A172 (cell line): ENCODE measurements around the gene SIK2. TPM values are rescaled to one million over a fixed set of nuclear protein-coding genes. Genes with fewer than 3 reads are reported as not detected.

Experiments
- total RNA-seq: library from RNA; depleted of rRNA; stranded (reverse); fragments of >200 nt; shearing (Covaris generic); gene quantifications from 2 replicates; pipeline ENCODE4 v1.2.3, GENCODE V29; 2014; rRNA removed

Gene SIK2
- total RNA-seq, 1 experiment from 2014 or later = 7.2 TPM

Other genes with a start within 250 kb of the SIK2 start
- not detected in 2 replicates for gene POU2AF1, start 223.2 kb upstream of the SIK2 start, total RNA-seq
- 0.12 and 0.50 TPM in 2 replicates for gene BTG4, start 90.1 kb upstream of the SIK2 start, total RNA-seq
- not detected in 2 replicates for gene HOATZ, start 87.7 kb upstream of the SIK2 start, total RNA-seq
- gene LAYN, start 61.7 kb upstream of the SIK2 start, total RNA-seq = 150 and 160 TPM in 2 replicates
- gene PPP2R1B, start 163.9 kb downstream of the SIK2 start, total RNA-seq = 32.1 and 34.4 TPM in 2 replicates